Liver (tissue), 3 donors: Measurements from ENCODE around the gene IMMT.

Experiments
- RXRA ChIP-seq, 2 donors: IDR thresholded peaks; 2 replicates each; pipeline ENCODE4 v1.6.1; 2017 to 2018; ENCODE audit warnings: antibody characterized with exemption in 2 of 2, mild to moderate bottlenecking in 1 of 2
- TAF1 ChIP-seq: conservative IDR thresholded peaks from 2 replicates; pipeline ENCODE4 v1.6.1; 2016; ENCODE audit warnings: antibody characterized with exemption, mild to moderate bottlenecking
- TF ChIP-seq, protein P1 (sequence below): fragments of 150-350 bp; IDR thresholded peaks from 2 replicates; pipeline ENCODE4 v1.5.1; 2017; ENCODE audit warnings: improper control_type of control experiment, low read depth, low read length; ENCODE audit not compliant: missing input control
- donor health status: healthy.
- donor health status: healthy.

GRCh38 chr2:86202702-86203101 lies 7.4 kb upstream of the IMMT start:
- TF ChIP-seq TAF1 = no peak
- TF ChIP-seq, protein P1, sequence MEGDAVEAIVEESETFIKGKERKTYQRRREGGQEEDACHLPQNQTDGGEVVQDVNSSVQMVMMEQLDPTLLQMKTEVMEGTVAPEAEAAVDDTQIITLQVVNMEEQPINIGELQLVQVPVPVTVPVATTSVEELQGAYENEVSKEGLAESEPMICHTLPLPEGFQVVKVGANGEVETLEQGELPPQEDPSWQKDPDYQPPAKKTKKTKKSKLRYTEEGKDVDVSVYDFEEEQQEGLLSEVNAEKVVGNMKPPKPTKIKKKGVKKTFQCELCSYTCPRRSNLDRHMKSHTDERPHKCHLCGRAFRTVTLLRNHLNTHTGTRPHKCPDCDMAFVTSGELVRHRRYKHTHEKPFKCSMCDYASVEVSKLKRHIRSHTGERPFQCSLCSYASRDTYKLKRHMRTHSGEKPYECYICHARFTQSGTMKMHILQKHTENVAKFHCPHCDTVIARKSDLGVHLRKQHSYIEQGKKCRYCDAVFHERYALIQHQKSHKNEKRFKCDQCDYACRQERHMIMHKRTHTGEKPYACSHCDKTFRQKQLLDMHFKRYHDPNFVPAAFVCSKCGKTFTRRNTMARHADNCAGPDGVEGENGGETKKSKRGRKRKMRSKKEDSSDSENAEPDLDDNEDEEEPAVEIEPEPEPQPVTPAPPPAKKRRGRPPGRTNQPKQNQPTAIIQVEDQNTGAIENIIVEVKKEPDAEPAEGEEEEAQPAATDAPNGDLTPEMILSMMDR = no peak
- no peak for TF ChIP-seq RXRA (IDR thresholded peaks at IDR 0.05)
